Natural killer cell (primary cell): ENCODE data around the gene RPS21. TPM values are rescaled to one million over a fixed set of nuclear protein-coding genes. Genes with fewer than 3 reads are reported as not detected.

Experiments
- ATAC-seq, 3 donors: fragments of 150-1000 bp in 2 of 3; fragments of 200-7000 bp in 1 of 3; cut with Tn5 transposase; 1 replicate in 1 of 3; 2 replicates in 2 of 3; pipeline ENCODE4 v1.10.0; 2021; ENCODE audit warnings: mild to moderate bottlenecking in 2 of 3, moderate library complexity in 2 of 3
- DNase-seq, 2 donors: peaks; one replicate each; pipeline versions ENCODE4 v3.0.0 to v3.0.0-alpha.2; 2013 to 2021; ENCODE audit warnings: mixed read lengths in 1 of 2
- H3K27ac ChIP-seq: one replicate; pipeline ENCODE4 v1.5.1; 2013; ENCODE audit warnings: mild to moderate bottlenecking, low read length
- H3K27me3 ChIP-seq: one replicate; pipeline ENCODE4 v1.6.1; 2013; ENCODE audit warnings: low read length; ENCODE audit not compliant: control insufficient read depth, insufficient read depth
- H3K36me3 ChIP-seq: one replicate; pipeline ENCODE4 v1.6.1; 2013; ENCODE audit warnings: low read length; ENCODE audit not compliant: control insufficient read depth, insufficient read depth
- H3K4me1 ChIP-seq: one replicate; pipeline ENCODE4 v1.6.1; 2013; ENCODE audit warnings: low read length; ENCODE audit not compliant: control insufficient read depth, insufficient read depth
- H3K4me3 ChIP-seq: one replicate; pipeline ENCODE4 v1.5.1; 2013; ENCODE audit warnings: low read length
- H3K9me3 ChIP-seq: one replicate; pipeline ENCODE4 v1.6.1; 2013; ENCODE audit warnings: low read length; ENCODE audit not compliant: control insufficient read depth, insufficient read depth
- H3K27ac Mint-ChIP-seq, 2 donors: one replicate each; pipeline ENCODE4 v1.8.0; 2022; ENCODE audit warnings: mild to moderate bottlenecking in 2 of 2, mixed read lengths in 2 of 2, moderate library complexity in 1 of 2
- H3K27me3 Mint-ChIP-seq, 2 donors: one replicate each; pipeline ENCODE4 v1.8.0; 2022; ENCODE audit warnings: low read depth in 2 of 2, mixed read lengths in 2 of 2
- H3K36me3 Mint-ChIP-seq: one replicate; pipeline ENCODE4 v1.8.0; 2022; ENCODE audit warnings: mixed read lengths
- H3K4me1 Mint-ChIP-seq, 2 donors: one replicate each; pipeline ENCODE4 v1.8.0; 2022; ENCODE audit warnings: mixed read lengths in 2 of 2
- H3K4me3 Mint-ChIP-seq: one replicate; pipeline ENCODE4 v1.8.0; 2022; ENCODE audit warnings: mild to moderate bottlenecking, moderate library complexity, mixed read lengths
- H3K9me3 Mint-ChIP-seq, 2 donors: one replicate each; pipeline ENCODE4 v1.8.0; 2022; ENCODE audit warnings: mixed read lengths in 2 of 2
- WGBS: methylation state at CpG from one replicate; pipeline ENCODE4 v1.1.7; 2013; ENCODE audit warnings: missing lambda C conversion rate; ENCODE audit not compliant: insufficient coverage; 5-methylcytosine and 5-hydroxymethylcytosine counted together
- intact Hi-C: fragments of 100-400 bp; cut with micrococcal nuclease; formaldehyde crosslinking; loops from one replicate; pipeline ENCODE4 v1.14.2; 2022
- total RNA-seq, 4 donors: library from RNA; stranded (reverse); fragments of 120-200 nt in 1 of 4; gene quantifications; one replicate each; pipeline versions ENCODE4 v1.2.3 to v1.2.4, GENCODE V29; 2013 to 2022
- TF ChIP-seq, protein P1 (sequence below): fragments of 200-600 bp; IDR thresholded peaks from one replicate; pipeline ENCODE4 v1.8.0; 2022; ENCODE audit warnings: antibody characterized with exemption

The RPS21 gene
- total RNA-seq, 3 donors from 2014 or later (not counting 1 experiment from before 2014, with no cell fraction given) = 887 to 1,244 (median 1,112) TPM

DNA sequence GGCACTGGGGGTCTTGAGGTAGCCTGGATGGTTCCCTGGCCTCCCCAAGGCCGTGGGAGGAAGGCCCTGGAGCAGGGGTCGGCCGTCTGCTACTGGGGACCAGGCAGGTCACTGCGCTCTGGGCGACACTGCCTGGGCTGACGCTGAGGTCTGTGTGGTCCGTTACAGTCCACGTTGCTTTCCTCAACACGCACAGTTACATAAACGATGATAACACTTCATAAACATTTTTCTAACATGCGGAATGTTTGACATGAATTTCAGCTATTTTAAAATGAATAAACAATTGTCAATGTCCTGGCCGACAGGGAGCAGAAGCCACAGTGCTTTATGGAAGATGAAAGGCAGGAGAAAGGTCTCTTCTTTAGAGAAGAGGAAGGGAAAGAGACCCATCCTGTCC, 50.6 kb downstream of the RPS21 start:
- intact Hi-C loops = no loop called here
- Histone ChIP-seq H3K9me3 (no peaks in the 10 kb centered on the region), H3K4me1 (no peaks in the 10 kb centered on the region), H3K36me3 (no peaks in the 10 kb centered on the region), H3K27me3 (no peaks in the 10 kb centered on the region), H3K27ac (no peak overlapping the region), H3K4me3 (no peak overlapping the region)
- H3K4me1 Mint-ChIP-seq = no peaks in the 10 kb centered on the region
- WGBS = 88% methylated on average over 12 of the region's 12 CpGs
- no peak overlapping the region for H3K4me3 Mint-ChIP-seq
- H3K27ac Mint-ChIP-seq = no peak overlapping the region
- H3K36me3 Mint-ChIP-seq = no peaks in the 10 kb centered on the region
- TF ChIP-seq, protein P1, sequence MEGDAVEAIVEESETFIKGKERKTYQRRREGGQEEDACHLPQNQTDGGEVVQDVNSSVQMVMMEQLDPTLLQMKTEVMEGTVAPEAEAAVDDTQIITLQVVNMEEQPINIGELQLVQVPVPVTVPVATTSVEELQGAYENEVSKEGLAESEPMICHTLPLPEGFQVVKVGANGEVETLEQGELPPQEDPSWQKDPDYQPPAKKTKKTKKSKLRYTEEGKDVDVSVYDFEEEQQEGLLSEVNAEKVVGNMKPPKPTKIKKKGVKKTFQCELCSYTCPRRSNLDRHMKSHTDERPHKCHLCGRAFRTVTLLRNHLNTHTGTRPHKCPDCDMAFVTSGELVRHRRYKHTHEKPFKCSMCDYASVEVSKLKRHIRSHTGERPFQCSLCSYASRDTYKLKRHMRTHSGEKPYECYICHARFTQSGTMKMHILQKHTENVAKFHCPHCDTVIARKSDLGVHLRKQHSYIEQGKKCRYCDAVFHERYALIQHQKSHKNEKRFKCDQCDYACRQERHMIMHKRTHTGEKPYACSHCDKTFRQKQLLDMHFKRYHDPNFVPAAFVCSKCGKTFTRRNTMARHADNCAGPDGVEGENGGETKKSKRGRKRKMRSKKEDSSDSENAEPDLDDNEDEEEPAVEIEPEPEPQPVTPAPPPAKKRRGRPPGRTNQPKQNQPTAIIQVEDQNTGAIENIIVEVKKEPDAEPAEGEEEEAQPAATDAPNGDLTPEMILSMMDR = no peak
- ATAC-seq (no peak), DNase-seq (no peak)
- H3K9me3 Mint-ChIP-seq = no peaks in the 10 kb centered on the region
- H3K27me3 Mint-ChIP-seq = peaks cover 11 to 24% of the 10 kb centered on the region in 2 donors

DNA sequence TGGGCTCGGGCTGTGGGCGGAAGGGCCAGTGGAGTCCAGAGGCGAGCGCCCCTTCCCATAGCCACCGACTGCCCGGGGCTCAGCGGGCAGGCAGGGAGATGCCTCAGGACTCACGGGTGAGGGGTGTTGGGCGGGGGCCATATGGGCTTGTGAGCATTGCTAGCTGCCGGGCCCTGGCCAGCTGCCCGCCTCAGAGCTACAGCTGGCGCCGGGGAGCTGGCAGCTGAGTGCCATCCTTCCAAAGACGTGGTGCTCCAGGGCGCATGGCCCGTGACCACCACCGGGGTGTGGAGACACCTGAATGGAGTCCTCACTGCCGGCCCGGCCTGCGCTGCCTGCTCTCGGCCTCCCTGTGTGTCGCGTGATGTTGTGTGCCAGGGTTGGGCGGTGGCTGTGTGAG, 51.0 kb downstream of the RPS21 start:
- no peak overlapping the region for H3K27ac Mint-ChIP-seq
- DNase-seq (no peak), ATAC-seq (no peak)
- peaks cover 11 to 24% of the 10 kb centered on the region in 2 donors for H3K27me3 Mint-ChIP-seq
- no peaks in the 10 kb centered on the region for H3K36me3 ChIP-seq
- no peaks in the 10 kb centered on the region for H3K4me1 ChIP-seq
- H3K36me3 Mint-ChIP-seq = no peaks in the 10 kb centered on the region
- TF ChIP-seq, protein P1 = no peak
- H3K4me3 Mint-ChIP-seq = no peak overlapping the region
- H3K9me3 ChIP-seq = no peaks in the 10 kb centered on the region
- WGBS = 91% methylated on average over 24 of the region's 24 CpGs
- no peaks in the 10 kb centered on the region for H3K4me1 Mint-ChIP-seq
- intact Hi-C loops = no loop called here
- H3K9me3 Mint-ChIP-seq = no peaks in the 10 kb centered on the region
- H3K4me3 ChIP-seq = no peak overlapping the region
- no peak overlapping the region for H3K27ac ChIP-seq
- H3K27me3 ChIP-seq = no peaks in the 10 kb centered on the region

Other genes starting within 250 kb of the RPS21 start
- gene PSMA7, start 243.7 kb upstream of the RPS21 start, total RNA-seq = 100 to 1,000 TPM; 154 to 177 (median 168) TPM
- gene SS18L1, start 243.3 kb upstream of the RPS21 start, total RNA-seq = 10 to 100 TPM; 19.1 to 26.0 (median 23.7) TPM
- gene MTG2, start 204.1 kb upstream of the RPS21 start, total RNA-seq = 10 to 100 TPM; 16.8 to 25.8 (median 25.3) TPM
- gene HRH3, start 166.8 kb upstream of the RPS21 start, total RNA-seq = not detected
- 100 to 1,000 TPM in 2 of 3 donors, 10 to 100 TPM in 1; 77.9 to 112 (median 104) TPM for gene OSBPL2, start 148.6 kb upstream of the RPS21 start, total RNA-seq
- gene ADRM1, start 84.1 kb upstream of the RPS21 start, total RNA-seq = 10 to 100 TPM; 81.4 to 88.4 (median 84.6) TPM
- 1 to 10 TPM; 1.0 to 4.3 (median 1.4) TPM for gene LAMA5, start 19.8 kb upstream of the RPS21 start, total RNA-seq
- gene CABLES2, start 20.2 kb downstream of the RPS21 start, total RNA-seq = 1 to 10 TPM; 8.0 to 9.3 (median 8.4) TPM
- gene RBBP8NL, start 40.4 kb downstream of the RPS21 start, total RNA-seq = not detected
- not detected for gene GATA5, start 88.9 kb downstream of the RPS21 start, total RNA-seq